SK-N-SH (cell line): Measurements from ENCODE around the gene PEF1.

Experiments
- EP300 ChIP-seq, 2 experiments: IDR thresholded peaks; 2 replicates each; pipeline versions ENCODE4 v1.4.0 to v1.6.1; 2012; ENCODE audit warnings: borderline replicate concordance in 1 of 2, low read depth in 1 of 2, low read length in 1 of 2
- EZH2phosphoT487 ChIP-seq: fragments of 200-600 bp; sonication (generic); IDR thresholded peaks from 2 replicates; pipeline ENCODE4 v1.6.1; 2017; ENCODE audit warnings: low read depth, mixed run types, mild to moderate bottlenecking, antibody characterized with exemption, moderate library complexity, borderline replicate concordance
- FOSL2 ChIP-seq: IDR thresholded peaks from 2 replicates; pipeline ENCODE4 v1.4.0; 2012; ENCODE audit warnings: low read depth, mild to moderate bottlenecking, moderate library complexity, borderline replicate concordance
- GABPA ChIP-seq: IDR thresholded peaks from 2 replicates; pipeline ENCODE4 v1.4.0; 2012; ENCODE audit warnings: low read depth, mild to moderate bottlenecking
- GATA2 ChIP-seq: sonication (generic); formaldehyde crosslinking; IDR thresholded peaks from 2 replicates; pipeline ENCODE4 v1.5.0; 2020; ENCODE audit warnings: mild to moderate bottlenecking, missing genetic modification reagents
- POLR2AphosphoS5 ChIP-seq: IDR thresholded peaks from 2 replicates; pipeline ENCODE4 v1.6.1; 2012; ENCODE audit warnings: low read depth, low read length
- TF ChIP-seq, protein P1 (sequence below): fragments of 200-600 bp; sonication (generic); IDR thresholded peaks from 2 replicates; pipeline ENCODE4 v1.6.1; 2017; ENCODE audit warnings: antibody characterized with exemption, mild to moderate bottlenecking, moderate library complexity
- TF ChIP-seq, protein P2 (sequence below): IDR thresholded peaks from 2 replicates; pipeline ENCODE4; 2012
- TF ChIP-seq, protein P3 (sequence below): fragments of 150-350 bp; IDR thresholded peaks from 2 replicates; pipeline ENCODE4 v1.6.1; 2017; ENCODE audit warnings: antibody characterized with exemption, low read length, low read depth, borderline replicate concordance
- TF ChIP-seq, protein P4 (sequence below): IDR thresholded peaks from 2 replicates; pipeline ENCODE4 v1.4.0; 2012; ENCODE audit warnings: low read depth, borderline replicate concordance

DNA sequence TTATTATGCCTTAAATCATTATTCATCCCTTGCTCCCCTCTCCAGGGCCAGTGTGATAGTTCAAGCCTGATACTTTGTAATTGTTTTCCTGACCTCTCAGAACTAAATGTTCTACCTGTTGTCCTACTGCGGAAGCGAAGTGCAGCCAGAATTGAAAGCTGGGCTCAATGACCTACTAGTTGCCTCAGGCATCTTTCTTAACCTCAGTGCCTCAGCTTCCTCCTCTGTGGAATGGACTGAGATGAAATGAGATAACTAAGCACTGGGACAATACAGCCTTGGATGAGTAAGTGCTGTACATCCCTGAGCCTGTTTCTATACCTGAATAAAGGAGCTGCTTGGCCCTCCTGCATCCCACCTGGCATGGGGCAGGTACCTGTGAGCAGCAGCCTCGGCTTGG, 32.7 kb upstream of the PEF1 start:
- TF ChIP-seq, protein P1, sequence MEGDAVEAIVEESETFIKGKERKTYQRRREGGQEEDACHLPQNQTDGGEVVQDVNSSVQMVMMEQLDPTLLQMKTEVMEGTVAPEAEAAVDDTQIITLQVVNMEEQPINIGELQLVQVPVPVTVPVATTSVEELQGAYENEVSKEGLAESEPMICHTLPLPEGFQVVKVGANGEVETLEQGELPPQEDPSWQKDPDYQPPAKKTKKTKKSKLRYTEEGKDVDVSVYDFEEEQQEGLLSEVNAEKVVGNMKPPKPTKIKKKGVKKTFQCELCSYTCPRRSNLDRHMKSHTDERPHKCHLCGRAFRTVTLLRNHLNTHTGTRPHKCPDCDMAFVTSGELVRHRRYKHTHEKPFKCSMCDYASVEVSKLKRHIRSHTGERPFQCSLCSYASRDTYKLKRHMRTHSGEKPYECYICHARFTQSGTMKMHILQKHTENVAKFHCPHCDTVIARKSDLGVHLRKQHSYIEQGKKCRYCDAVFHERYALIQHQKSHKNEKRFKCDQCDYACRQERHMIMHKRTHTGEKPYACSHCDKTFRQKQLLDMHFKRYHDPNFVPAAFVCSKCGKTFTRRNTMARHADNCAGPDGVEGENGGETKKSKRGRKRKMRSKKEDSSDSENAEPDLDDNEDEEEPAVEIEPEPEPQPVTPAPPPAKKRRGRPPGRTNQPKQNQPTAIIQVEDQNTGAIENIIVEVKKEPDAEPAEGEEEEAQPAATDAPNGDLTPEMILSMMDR: no peak
- TF ChIP-seq FOSL2: no peak
- TF ChIP-seq, protein P2, sequence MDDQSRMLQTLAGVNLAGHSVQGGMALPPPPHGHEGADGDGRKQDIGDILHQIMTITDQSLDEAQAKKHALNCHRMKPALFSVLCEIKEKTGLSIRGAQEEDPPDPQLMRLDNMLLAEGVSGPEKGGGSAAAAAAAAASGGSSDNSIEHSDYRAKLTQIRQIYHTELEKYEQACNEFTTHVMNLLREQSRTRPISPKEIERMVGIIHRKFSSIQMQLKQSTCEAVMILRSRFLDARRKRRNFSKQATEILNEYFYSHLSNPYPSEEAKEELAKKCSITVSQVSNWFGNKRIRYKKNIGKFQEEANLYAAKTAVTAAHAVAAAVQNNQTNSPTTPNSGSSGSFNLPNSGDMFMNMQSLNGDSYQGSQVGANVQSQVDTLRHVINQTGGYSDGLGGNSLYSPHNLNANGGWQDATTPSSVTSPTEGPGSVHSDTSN: no peak
- no peak for TF ChIP-seq EZH2phosphoT487
- TF ChIP-seq, protein P3, sequence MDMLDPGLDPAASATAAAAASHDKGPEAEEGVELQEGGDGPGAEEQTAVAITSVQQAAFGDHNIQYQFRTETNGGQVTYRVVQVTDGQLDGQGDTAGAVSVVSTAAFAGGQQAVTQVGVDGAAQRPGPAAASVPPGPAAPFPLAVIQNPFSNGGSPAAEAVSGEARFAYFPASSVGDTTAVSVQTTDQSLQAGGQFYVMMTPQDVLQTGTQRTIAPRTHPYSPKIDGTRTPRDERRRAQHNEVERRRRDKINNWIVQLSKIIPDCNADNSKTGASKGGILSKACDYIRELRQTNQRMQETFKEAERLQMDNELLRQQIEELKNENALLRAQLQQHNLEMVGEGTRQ: no peak
- no peak for TF ChIP-seq EP300 (IDR thresholded peaks at IDR 0.05; ENCODE audit: borderline replicate concordance in 1 of 2, low read depth in 1 of 2, low read length in 1 of 2)
- TF ChIP-seq GATA2 (CRISPR knock-in tag): no peak
- TF ChIP-seq POLR2AphosphoS5: no peak
- TF ChIP-seq, protein P4, sequence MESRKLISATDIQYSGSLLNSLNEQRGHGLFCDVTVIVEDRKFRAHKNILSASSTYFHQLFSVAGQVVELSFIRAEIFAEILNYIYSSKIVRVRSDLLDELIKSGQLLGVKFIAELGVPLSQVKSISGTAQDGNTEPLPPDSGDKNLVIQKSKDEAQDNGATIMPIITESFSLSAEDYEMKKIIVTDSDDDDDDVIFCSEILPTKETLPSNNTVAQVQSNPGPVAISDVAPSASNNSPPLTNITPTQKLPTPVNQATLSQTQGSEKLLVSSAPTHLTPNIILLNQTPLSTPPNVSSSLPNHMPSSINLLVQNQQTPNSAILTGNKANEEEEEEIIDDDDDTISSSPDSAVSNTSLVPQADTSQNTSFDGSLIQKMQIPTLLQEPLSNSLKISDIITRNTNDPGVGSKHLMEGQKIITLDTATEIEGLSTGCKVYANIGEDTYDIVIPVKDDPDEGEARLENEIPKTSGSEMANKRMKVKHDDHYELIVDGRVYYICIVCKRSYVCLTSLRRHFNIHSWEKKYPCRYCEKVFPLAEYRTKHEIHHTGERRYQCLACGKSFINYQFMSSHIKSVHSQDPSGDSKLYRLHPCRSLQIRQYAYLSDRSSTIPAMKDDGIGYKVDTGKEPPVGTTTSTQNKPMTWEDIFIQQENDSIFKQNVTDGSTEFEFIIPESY: no peak
- no peak for TF ChIP-seq GABPA
